Esophagus (tissue), 2 donors: Measurements from ENCODE around the gene C1orf226. TPM values are rescaled to one million over a fixed set of nuclear protein-coding genes. Genes with fewer than 3 reads are reported as not detected.

Experiments
- H3K27ac ChIP-seq, 2 donors: one replicate each; pipeline ENCODE4 v1.5.1; 2013; ENCODE audit warnings: low read depth in 2 of 2, mild to moderate bottlenecking in 2 of 2, inconsistent platforms in 1 of 2, low read length in 1 of 2, moderate library complexity in 1 of 2
- H3K27me3 ChIP-seq, 2 donors: one replicate each; pipeline ENCODE4 v1.6.1; 2013; ENCODE audit warnings: low read length in 2 of 2, control low read depth in 1 of 2, mild to moderate bottlenecking in 1 of 2; ENCODE audit not compliant: insufficient read depth in 2 of 2, control insufficient read depth in 1 of 2
- H3K36me3 ChIP-seq, 2 donors: one replicate each; pipeline ENCODE4 v1.6.1; 2013; ENCODE audit warnings: low read length in 1 of 2; ENCODE audit not compliant: control insufficient read depth in 2 of 2, insufficient read depth in 2 of 2
- H3K4me1 ChIP-seq, 2 donors: one replicate each; pipeline ENCODE4 v1.6.1; 2013; ENCODE audit warnings: low read length in 1 of 2; ENCODE audit not compliant: control insufficient read depth in 2 of 2, insufficient read depth in 2 of 2
- H3K4me3 ChIP-seq, 2 donors: one replicate each; pipeline ENCODE4 v1.5.1; 2013; ENCODE audit warnings: low read length in 2 of 2, mild to moderate bottlenecking in 2 of 2, low read depth in 1 of 2, moderate library complexity in 1 of 2
- H3K9me3 ChIP-seq, 2 donors: one replicate each; pipeline ENCODE4 v1.6.1; 2013; ENCODE audit warnings: mild to moderate bottlenecking in 2 of 2, low read depth in 1 of 2, low read length in 1 of 2, moderate library complexity in 1 of 2; ENCODE audit not compliant: control insufficient read depth in 2 of 2, insufficient read depth in 1 of 2
- WGBS, 2 donors: extraction: QIAGEN DNeasy Blood & Tissue Kit; methylation state at CpG; one replicate each; pipeline ENCODE4 v1.1.7; 2013; 5-methylcytosine and 5-hydroxymethylcytosine counted together
- polyA plus RNA-seq, 2 donors: library from polyadenylated mRNA; stranded (reverse); fragments of 200-250 nt; gene quantifications; one replicate each; pipeline ENCODE4 v1.2.3, GENCODE V29; 2013
- donor health status: healthy with polysubstance abuse.
- donor health status: Bipolar disorder and iron deficiency.

Gene C1orf226
- polyA plus RNA-seq, 2 donors = 2.2 to 4.5 TPM

DNA sequence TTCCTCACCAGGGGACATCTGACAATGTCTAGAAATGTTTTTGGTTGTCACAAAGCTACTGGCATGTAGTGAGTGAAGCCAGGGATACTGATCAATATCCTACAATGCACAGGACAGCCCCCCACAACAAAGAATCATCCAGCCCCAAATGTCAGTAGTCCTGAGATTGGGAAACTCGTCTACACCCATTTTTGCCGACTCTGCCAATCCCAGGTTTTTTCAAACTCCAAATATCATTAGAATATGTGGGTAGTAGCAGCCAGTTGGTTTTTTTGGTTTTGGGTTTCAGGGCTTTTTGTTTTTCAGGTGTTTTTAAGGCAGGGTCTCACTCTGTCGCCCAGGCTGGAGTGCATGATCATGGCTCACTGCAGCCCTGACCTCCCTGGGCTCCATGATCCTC, 10.8 kb upstream of the C1orf226 start:
- Histone ChIP-seq H3K27ac (no peak overlapping the region), H3K27me3 (no peaks in the 10 kb centered on the region), H3K4me1 (peaks cover 0 to 15% of the 10 kb centered on the region in 2 donors), H3K4me3 (no peak overlapping the region), H3K36me3 (peaks cover 0 to 1% of the 10 kb centered on the region in 2 donors), H3K9me3 (no peaks in the 10 kb centered on the region)
- WGBS, 2 donors = 91 to 96% methylated on average over 3 of the region's 3 CpGs

DNA sequence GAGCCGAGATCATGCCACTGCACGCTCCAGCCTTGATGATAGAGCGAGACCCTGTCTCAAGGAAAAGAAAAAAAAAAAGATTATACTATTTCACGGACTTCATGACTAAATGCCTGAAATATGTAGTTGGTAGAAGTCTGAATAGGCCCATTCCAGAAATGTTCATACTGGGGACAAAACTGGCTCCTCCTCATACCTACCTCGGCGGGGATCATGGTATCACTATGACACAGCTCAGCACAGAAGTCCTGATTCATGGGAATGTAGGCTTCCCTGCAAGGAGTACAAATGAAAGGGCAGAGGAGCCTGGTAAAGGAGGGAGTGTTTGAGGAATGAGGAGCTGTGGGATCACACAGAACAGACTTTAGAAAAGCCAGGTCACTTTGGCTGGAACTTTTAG, 9.9 kb upstream of the C1orf226 start:
- H3K27ac ChIP-seq = peak overlapping the region; percentile 14 to 45
- 80 to 81% methylated on average over 6 of the region's 6 CpGs for WGBS, 2 donors

DNA sequence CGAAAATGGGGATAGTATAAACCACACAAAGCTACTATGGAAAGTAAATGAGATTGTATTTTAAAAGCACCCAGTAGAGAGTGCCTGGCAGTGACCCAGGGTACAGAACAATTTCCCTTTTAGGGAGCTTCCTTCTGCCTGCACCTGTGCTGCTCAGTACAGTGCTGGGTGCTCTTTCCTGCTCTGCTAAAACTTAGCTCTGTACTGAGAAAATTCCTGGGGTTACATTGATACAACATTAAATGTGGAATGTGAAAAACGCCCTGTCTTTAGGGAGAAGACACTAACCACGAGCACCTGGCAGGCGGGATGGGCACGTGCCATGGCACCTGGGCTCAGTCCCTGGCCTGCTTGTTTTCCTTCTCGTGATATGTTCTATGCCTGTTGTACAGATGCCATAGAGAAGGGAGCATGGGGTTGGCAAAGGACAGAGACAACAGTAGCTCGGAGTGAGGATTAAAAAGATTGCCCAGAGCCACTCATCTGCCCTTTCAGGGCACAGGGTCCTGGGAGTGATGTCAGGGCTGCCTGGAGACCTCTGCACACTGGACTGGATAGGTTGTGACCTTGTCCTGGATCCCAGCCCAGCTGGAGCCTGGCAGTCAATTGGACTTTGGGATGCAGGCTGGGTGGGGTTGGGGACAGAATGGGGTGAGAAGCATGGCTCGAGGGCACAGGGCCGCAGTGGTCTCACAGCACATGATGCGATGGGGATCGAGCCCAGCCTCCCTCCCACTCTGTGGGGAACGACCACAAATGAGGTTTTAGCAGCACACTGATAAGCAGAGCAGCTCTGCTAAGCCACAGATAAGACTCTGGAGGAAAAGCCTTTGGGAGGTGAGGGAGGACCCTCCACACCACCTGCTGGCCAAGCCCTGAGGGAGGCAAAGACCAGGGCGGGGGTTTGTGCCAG, 9.1 kb upstream of the C1orf226 start:
- H3K9me3 ChIP-seq = no peaks in the 10 kb centered on the region
- H3K4me3 ChIP-seq = no peak overlapping the region
- peak overlapping the region; percentile 14 to 47 for H3K27ac ChIP-seq
- H3K27me3 ChIP-seq = no peaks in the 10 kb centered on the region
- peaks cover 0 to 12% of the 10 kb centered on the region in 2 donors for H3K4me1 ChIP-seq
- no peaks in the 10 kb centered on the region for H3K36me3 ChIP-seq
- 51 to 56% methylated on average over 13 of the region's 13 CpGs for WGBS, 2 donors

More for the DNA sequence above, 9.9 kb upstream of the C1orf226 start:
- Histone ChIP-seq H3K27me3 (no peaks in the 10 kb centered on the region), H3K4me1 (peaks cover 0 to 12% of the 10 kb centered on the region in 2 donors), H3K4me3 (no peak overlapping the region), H3K9me3 (no peaks in the 10 kb centered on the region), H3K36me3 (peaks cover 0 to 1% of the 10 kb centered on the region in 2 donors)

DNA sequence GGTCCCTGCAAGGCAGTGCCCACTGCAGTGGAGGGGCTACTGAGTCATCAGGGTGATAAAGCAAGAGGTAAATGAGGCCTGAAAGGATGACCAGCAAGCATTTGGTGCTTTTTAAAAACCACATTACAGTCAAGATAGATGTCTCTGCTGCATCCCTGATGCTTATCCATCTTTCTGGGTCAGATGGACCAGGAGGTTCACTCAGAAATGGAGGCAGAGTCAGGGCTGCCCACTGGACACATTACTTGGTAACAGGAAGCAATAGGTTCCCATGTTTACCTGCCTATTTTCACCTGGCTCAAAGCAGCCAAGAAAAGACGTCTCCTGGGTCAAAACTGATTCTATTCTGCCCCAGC, 8.5 kb upstream of the C1orf226 start:
- Histone ChIP-seq H3K27me3 (no peaks in the 10 kb centered on the region), H3K4me3 (no peak overlapping the region), H3K36me3 (no peaks in the 10 kb centered on the region), H3K27ac (no peak overlapping the region), H3K9me3 (no peaks in the 10 kb centered on the region), H3K4me1 (peaks cover 0 to 12% of the 10 kb centered on the region in 2 donors)
- 61 to 85% methylated on average over 1 of the region's 1 CpG for WGBS, 2 donors

DNA sequence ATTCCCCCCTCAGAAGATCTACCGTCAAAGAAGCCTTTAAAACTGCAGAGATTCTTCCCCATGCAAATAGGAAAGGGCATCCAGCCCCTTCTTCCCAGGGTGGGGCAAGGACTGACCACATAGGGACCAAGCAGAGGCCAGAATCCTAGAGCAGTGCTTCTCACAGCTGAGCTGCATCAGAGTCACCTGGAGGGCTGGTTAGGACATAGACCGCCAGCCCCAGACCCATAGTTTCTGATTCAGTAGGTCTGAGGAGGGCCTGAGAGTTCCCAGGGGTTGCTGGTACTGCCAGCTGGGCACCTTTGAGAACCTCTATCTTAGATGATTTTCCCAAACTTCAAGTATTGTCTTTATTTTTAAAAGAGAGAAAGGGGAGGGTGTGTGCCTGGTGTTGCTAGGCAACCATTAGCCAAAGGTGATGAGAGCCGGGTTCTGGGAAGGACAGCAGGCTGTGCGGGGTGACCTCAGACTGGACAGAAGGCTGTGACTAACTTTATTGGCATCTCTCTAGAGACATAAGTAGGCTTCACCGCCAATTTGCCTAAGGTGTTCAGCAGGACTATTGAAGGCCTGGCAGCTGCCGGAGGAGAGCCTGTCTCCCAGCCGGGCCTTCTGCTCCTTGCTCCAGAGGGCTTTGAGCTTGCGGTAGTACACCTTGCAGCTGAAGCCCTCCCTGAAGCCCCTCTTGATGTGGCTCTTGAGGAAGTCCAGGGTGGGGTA, 7.8 kb upstream of the C1orf226 start:
- H3K27me3 ChIP-seq = no peaks in the 10 kb centered on the region
- H3K4me1 ChIP-seq = peaks cover 0 to 12% of the 10 kb centered on the region in 2 donors
- H3K9me3 ChIP-seq = no peaks in the 10 kb centered on the region
- H3K27ac ChIP-seq = no peak overlapping the region
- 81 to 83% methylated on average over 8 of the region's 8 CpGs for WGBS, 2 donors
- H3K4me3 ChIP-seq = no peak overlapping the region
- H3K36me3 ChIP-seq = no peaks in the 10 kb centered on the region

DNA sequence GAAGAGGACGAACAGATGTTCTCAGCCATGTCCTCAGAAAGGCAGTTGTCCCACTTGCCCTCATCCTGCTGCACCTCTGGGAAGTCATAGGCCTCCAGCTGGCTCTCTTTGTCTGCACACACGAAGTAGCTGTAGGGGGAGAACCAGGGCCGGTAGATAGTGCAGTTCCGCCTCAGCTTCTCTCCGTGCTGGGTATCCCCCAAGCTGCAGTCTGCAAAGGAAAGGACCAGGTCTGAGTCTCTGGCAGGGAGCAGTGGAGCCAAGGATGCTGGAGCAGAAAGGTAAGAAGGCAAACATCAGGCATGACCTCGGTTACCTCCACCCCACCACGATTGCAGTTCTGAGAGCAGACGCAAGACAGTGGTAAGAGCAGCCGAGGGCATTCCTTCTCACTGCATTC, 7.1 kb upstream of the C1orf226 start:
- Histone ChIP-seq H3K9me3 (no peaks in the 10 kb centered on the region), H3K27ac (no peak overlapping the region)
- 84 to 90% methylated on average over 9 of the region's 9 CpGs for WGBS, 2 donors

DNA sequence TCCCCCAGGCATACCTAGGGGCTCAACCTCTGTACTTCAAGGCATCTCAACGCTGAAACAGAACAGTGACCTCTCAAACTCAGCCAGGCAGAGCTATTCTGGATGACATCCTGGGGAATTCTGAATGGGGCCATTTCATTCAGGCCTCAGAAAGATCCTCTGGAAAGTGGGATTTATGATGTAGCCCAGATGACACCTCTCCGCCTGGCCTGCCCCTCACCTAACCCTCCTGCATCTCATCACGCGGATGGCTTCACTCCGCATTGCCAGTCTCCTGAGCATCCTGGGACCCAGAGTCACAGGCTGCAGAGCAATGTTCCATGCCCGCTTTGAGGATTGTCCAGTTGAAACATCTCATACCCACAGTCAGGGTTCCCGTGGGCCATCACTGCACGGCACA, 6.1 kb upstream of the C1orf226 start:
- WGBS, 2 donors = 82 to 84% methylated on average over 8 of the region's 8 CpGs
- no peaks in the 10 kb centered on the region for H3K36me3 ChIP-seq
- no peak overlapping the region for H3K27ac ChIP-seq
- H3K4me3 ChIP-seq = no peak overlapping the region
- no peaks in the 10 kb centered on the region for H3K27me3 ChIP-seq
- peaks cover 0 to 7% of the 10 kb centered on the region in 2 donors for H3K4me1 ChIP-seq
- no peaks in the 10 kb centered on the region for H3K9me3 ChIP-seq

More for the DNA sequence above, 7.1 kb upstream of the C1orf226 start:
- H3K36me3 ChIP-seq = no peaks in the 10 kb centered on the region
- no peaks in the 10 kb centered on the region for H3K27me3 ChIP-seq
- H3K4me1 ChIP-seq = peaks cover 0 to 10% of the 10 kb centered on the region in 2 donors
- no peak overlapping the region for H3K4me3 ChIP-seq

DNA sequence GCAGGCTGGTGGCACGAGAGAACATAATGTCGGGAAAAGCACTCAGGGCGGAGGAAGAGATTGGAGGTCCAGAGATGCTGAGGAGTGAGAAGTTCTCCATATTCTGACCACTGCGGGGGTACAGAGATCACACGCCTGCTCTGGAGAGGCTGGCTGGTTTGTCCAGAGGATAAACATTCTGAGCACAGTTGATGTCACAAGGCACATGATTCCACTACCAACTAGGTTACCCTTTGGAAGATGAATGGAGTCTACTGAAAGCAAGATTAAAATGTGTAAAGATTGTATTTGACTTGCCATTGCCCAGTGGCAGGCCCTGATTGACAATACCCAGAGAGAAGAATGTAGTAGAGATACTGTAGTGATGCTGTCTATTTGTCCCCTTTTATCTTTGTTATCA, 4.8 kb upstream of the C1orf226 start, which contains the start of gene SPATA46:
Gene SPATA46, minus strand, starts transcription at position 164 of the 400 bp plus-strand sequence. Its CDS starts 64 bp downstream, at position 100.
- Histone ChIP-seq H3K27me3 (no peaks in the 10 kb centered on the region), H3K36me3 (no peaks in the 10 kb centered on the region), H3K4me1 (peaks cover 0 to 12% of the 10 kb centered on the region in 2 donors), H3K9me3 (no peaks in the 10 kb centered on the region), H3K27ac (no peak within 1 kb of the TSS), H3K4me3 (no peak within 1 kb of the TSS)
- 95 to 97% methylated on average over 5 of the region's 5 CpGs for WGBS, 2 donors

DNA sequence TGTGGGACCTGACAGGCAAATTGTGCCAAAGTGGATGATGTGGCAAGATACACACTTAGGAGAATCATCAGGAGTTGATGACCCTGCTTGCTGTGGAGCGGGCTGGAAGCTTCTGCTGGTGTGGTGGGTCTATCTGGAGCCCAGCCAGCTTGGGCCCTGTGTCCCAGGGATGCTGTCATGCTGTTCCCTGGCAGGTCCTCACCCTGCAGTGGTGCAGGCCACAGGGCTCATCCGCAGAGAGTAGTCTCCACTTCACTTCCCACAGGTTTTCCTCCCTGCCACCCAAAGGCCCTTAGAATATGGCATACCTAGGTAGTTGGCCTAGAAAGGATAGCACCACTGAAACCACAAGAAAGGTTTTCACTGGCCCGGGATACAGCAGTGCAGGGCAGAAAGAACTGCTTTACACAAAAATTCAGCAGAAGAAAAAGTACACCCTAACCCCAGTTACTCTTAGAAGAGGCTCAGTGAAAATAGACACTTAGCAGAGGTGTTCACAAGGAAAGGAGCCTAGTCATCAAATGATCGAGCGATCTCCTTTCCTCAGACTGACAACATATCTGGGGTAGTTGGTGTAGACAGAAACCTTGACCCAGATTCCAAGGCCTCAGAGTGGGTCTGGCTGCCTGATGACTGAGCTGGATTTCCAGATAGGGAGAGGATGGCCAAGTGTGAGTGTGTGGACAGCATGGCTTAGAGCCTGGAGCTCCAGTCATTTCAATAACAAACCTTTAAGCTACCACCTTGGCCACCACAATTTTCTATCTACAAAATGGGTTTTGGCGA, 1.3 kb upstream of the C1orf226 start:
- WGBS, 2 donors = 86 to 88% methylated on average over 6 of the region's 6 CpGs
- Histone ChIP-seq H3K27ac (no peak overlapping the region), H3K36me3 (no peaks in the 10 kb centered on the region), H3K27me3 (no peaks in the 10 kb centered on the region), H3K9me3 (no peaks in the 10 kb centered on the region), H3K4me3 (no peak overlapping the region), H3K4me1 (peaks cover 0 to 12% of the 10 kb centered on the region in 2 donors)
